Mesenchymal stem cell (in vitro differentiated cells and primary cell): ENCODE measurements around the gene TSPAN31.

Source experiments
- DNase-seq: peaks from one replicate; pipeline ENCODE4 v3.0.0-alpha.2; 2013
- H2AFZ ChIP-seq: one replicate; pipeline ENCODE4 v1.6.1; 2013; ENCODE audit warnings: low read depth, mild to moderate bottlenecking, control low read depth, inconsistent platforms, low read length, moderate library complexity
- H2AK5ac ChIP-seq: 2 replicates; pipeline ENCODE4 v1.6.1; 2013; ENCODE audit warnings: low read length, moderate library complexity, mild to moderate bottlenecking, inconsistent platforms; ENCODE audit not compliant: severe bottlenecking
- H2BK120ac ChIP-seq: one replicate; pipeline ENCODE4 v1.6.1; 2013; ENCODE audit warnings: low read depth, mild to moderate bottlenecking, inconsistent platforms, low read length, moderate library complexity
- H2BK12ac ChIP-seq, 2 experiments: one replicate each; pipeline ENCODE4 v1.6.1; 2013; ENCODE audit warnings: inconsistent platforms in 2 of 2, low read length in 2 of 2, mild to moderate bottlenecking in 2 of 2, moderate library complexity in 2 of 2, control low read depth in 1 of 2
- H2BK15ac ChIP-seq: one replicate; pipeline ENCODE4 v1.6.1; 2013; ENCODE audit warnings: mild to moderate bottlenecking, low read depth, inconsistent platforms; ENCODE audit not compliant: poor library complexity, severe bottlenecking
- H2BK5ac ChIP-seq: 2 replicates; pipeline ENCODE4 v1.6.1; 2013; ENCODE audit warnings: low read depth, mild to moderate bottlenecking, low read length, control low read depth, inconsistent platforms; ENCODE audit not compliant: poor library complexity, severe bottlenecking
- H3K14ac ChIP-seq, 2 experiments: one replicate each; pipeline ENCODE4 v1.6.1; 2013; ENCODE audit warnings: inconsistent platforms in 2 of 2, low read length in 2 of 2, control low read depth in 1 of 2, mild to moderate bottlenecking in 1 of 2, moderate library complexity in 1 of 2
- H3K18ac ChIP-seq, 2 experiments: one replicate each; pipeline ENCODE4 v1.6.1; 2013; ENCODE audit warnings: inconsistent platforms in 2 of 2, low read length in 2 of 2, control low read depth in 1 of 2, low read depth in 1 of 2, mild to moderate bottlenecking in 1 of 2
- H3K23ac ChIP-seq, 2 experiments: one replicate each; pipeline ENCODE4 v1.6.1; 2013; ENCODE audit warnings: inconsistent platforms in 2 of 2, low read length in 2 of 2, mild to moderate bottlenecking in 2 of 2, moderate library complexity in 2 of 2, control low read depth in 1 of 2
- H3K27ac ChIP-seq: 2 replicates; pipeline ENCODE4 v1.5.1; 2013; ENCODE audit warnings: mild to moderate bottlenecking, moderate library complexity, low read length, control low read depth, inconsistent platforms; ENCODE audit not compliant: poor library complexity, severe bottlenecking
- H3K27me3 ChIP-seq, 2 experiments: 2 replicates each; pipeline versions ENCODE4 v1.6.1 to v1.7.0; 2013; ENCODE audit warnings: low read length in 2 of 2, mild to moderate bottlenecking in 2 of 2, moderate library complexity in 2 of 2, control low read depth in 1 of 2, inconsistent platforms in 1 of 2; ENCODE audit not compliant: control insufficient read depth in 1 of 2, insufficient read depth in 1 of 2
- H3K36me3 ChIP-seq, 2 experiments: 2 replicates each; pipeline versions ENCODE4 v1.6.1 to v1.7.0; 2013; ENCODE audit warnings: low read length in 2 of 2, control low read depth in 1 of 2, inconsistent platforms in 1 of 2, low read depth in 1 of 2, mild to moderate bottlenecking in 1 of 2; ENCODE audit not compliant: insufficient read depth in 2 of 2, control insufficient read depth in 1 of 2
- H3K4ac ChIP-seq, 2 experiments: one replicate each; pipeline ENCODE4 v1.6.1; 2013; ENCODE audit warnings: inconsistent platforms in 2 of 2, low read length in 2 of 2, mild to moderate bottlenecking in 2 of 2, moderate library complexity in 2 of 2, control low read depth in 1 of 2, low read depth in 1 of 2
- H3K4me1 ChIP-seq: 2 replicates; pipeline ENCODE4 v1.6.1; 2013; ENCODE audit warnings: low read depth, low read length, control low read depth; ENCODE audit not compliant: control insufficient read depth, insufficient read depth
- H3K4me2 ChIP-seq: 2 replicates; pipeline ENCODE4 v1.6.1; 2013; ENCODE audit warnings: low read length, mild to moderate bottlenecking, inconsistent platforms; ENCODE audit not compliant: poor library complexity, severe bottlenecking
- H3K4me3 ChIP-seq, 2 experiments: 2 replicates each; pipeline versions ENCODE4 v1.5.1 to v1.7.0; 2013; ENCODE audit warnings: low read length in 2 of 2, mild to moderate bottlenecking in 2 of 2, control low read depth in 1 of 2, low read depth in 1 of 2; ENCODE audit not compliant: insufficient read depth in 1 of 2
- H3K79me1 ChIP-seq: replicated peaks from 2 replicates; pipeline ENCODE4 v1.6.1; 2013; ENCODE audit warnings: mild to moderate bottlenecking, control low read depth, low read length, inconsistent platforms; ENCODE audit not compliant: poor library complexity, severe bottlenecking
- H3K9ac ChIP-seq: 2 replicates; pipeline ENCODE4 v1.7.0; 2013; ENCODE audit warnings: mild to moderate bottlenecking, low read length, moderate library complexity
- H3K9me3 ChIP-seq: 2 replicates; pipeline ENCODE4 v1.7.0; 2013; ENCODE audit warnings: mild to moderate bottlenecking, low read length; ENCODE audit not compliant: control insufficient read depth
- H4K8ac ChIP-seq: one replicate; pipeline ENCODE4 v1.6.1; 2013; ENCODE audit warnings: inconsistent platforms, mild to moderate bottlenecking, low read length, moderate library complexity
- H4K91ac ChIP-seq: one replicate; pipeline ENCODE4 v1.6.1; 2013; ENCODE audit warnings: mild to moderate bottlenecking, low read length, inconsistent platforms
- WGBS: methylation state at CpG from one replicate; pipeline ENCODE4 v1.1.7; 2013; ENCODE audit warnings: mixed read lengths; 5-methylcytosine and 5-hydroxymethylcytosine counted together

The TSPAN31 gene

DNA sequence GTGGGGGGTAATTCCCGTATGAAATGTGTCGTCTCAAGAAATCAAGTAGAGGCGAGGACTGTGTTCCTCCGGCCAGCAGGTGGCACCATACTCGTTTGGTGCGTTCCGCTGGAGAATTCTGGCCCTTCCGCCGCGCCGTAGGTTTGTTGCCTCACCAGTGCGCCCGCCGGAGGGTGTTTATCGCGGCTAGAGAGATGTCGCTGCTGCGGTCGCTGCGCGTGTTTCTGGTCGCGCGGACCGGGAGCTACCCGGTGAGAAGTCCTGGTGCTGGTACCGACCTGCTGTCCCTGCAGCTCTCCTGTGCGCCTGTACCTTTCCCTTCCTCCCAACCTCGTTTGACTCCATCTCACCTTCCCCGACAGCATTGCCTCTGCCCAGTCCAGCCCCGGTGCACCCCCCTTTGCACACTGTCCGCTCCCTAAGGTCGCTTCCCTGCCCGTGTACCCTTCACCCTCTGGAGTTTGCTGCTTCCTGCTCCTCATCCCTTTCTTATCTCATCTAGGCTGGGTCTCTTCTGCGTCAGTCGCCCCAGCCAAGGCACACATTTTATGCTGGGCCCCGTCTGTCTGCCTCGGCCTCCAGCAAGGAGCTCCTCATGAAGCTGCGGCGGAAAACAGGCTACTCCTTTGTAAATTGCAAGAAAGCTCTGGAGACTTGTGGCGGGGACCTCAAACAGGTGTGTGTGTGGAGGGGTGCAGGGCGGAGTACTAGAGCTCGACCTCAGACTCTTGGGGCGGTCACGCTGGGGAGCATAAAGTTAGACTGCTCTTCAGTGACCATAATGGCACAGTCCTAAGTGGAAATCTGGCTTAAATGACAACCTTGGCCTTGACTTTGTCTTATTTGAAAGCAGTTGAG, 38.0 kb downstream of the TSPAN31 start, which contains the start of gene TSFM:
Gene TSFM, plus strand, starts transcription at position 180 of the 858 bp plus-strand sequence. Its CDS starts 15 bp downstream, at position 195.
- 4% methylated on average over 45 of the region's 45 CpGs for WGBS
- peaks cover 12 to 51% of the 10 kb centered on the region in 2 experiments for H3K36me3 ChIP-seq
- H3K14ac ChIP-seq: no peak within 1 kb of the TSS
- H4K91ac ChIP-seq: peak within 1 kb of the TSS; percentile 66
- H4K8ac ChIP-seq: peak within 1 kb of the TSS; percentile 96
- no peak within 1 kb of the TSS for H3K23ac ChIP-seq
- H3K9me3 ChIP-seq: no peaks in the 10 kb centered on the region
- H2AK5ac ChIP-seq: no peak within 1 kb of the TSS
- peak within 1 kb of the TSS; percentile 97 for H3K4me2 ChIP-seq
- no peak within 1 kb of the TSS for H2BK12ac ChIP-seq
- H3K4ac ChIP-seq: peak within 1 kb of the TSS; percentile 32 to 79
- peaks cover 23% of the 10 kb centered on the region for H3K79me1 ChIP-seq
- H2BK15ac ChIP-seq: peak within 1 kb of the TSS; percentile 36
- H3K27ac ChIP-seq: no peak within 1 kb of the TSS
- no peaks in the 10 kb centered on the region for H3K27me3 ChIP-seq
- H2BK120ac ChIP-seq: no peak within 1 kb of the TSS
- DNase-seq: peak; percentile 96
- H3K9ac ChIP-seq: peak within 1 kb of the TSS; percentile 96
- peak within 1 kb of the TSS; percentile 59 for H2AFZ ChIP-seq
- no peak within 1 kb of the TSS for H2BK5ac ChIP-seq
- no peaks in the 10 kb centered on the region for H3K4me1 ChIP-seq
- peak within 1 kb of the TSS; percentile 81 to 99 for H3K4me3 ChIP-seq
- peak within 1 kb of the TSS in 1 of 2 experiments; percentile 44 for H3K18ac ChIP-seq

DNA sequence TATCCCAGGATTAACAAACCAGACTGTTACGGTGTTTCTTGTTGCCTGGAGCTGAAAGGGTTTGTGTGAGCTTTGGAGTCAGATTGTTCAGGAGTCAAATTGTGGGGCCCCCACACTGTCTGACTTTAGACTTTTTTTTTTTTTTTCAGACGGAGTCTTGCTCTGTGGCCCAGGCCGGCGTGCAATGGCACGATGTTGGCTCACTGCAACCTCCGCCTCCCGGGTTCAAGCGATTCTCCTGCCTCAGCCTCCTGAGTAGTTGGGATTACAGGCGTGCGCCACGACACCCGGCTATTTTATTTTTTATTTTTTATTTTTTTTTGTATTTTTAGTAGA, 38.6 kb downstream of the TSPAN31 start:
- no peak for DNase-seq

GRCh38 chr12:57783861-57784260, 39.0 kb downstream of the TSPAN31 start:
- Histone ChIP-seq H3K23ac (no peak overlapping the region), H3K9ac (peak overlapping the region; percentile 33), H3K27me3 (no peaks in the 10 kb centered on the region), H3K4me2 (no peak overlapping the region), H2AK5ac (peak overlapping the region; percentile 20), H3K4me3 (peak overlapping the region in 1 of 2 experiments; percentile 31), H2BK15ac (no peak overlapping the region), H3K18ac (no peak overlapping the region), H3K79me1 (peaks cover 26% of the 10 kb centered on the region), H3K36me3 (peaks cover 20 to 61% of the 10 kb centered on the region in 2 experiments), H4K91ac (no peak overlapping the region), H2BK5ac (no peak overlapping the region), H4K8ac (no peak overlapping the region), H3K14ac (no peak overlapping the region), H3K9me3 (no peaks in the 10 kb centered on the region), H3K4ac (no peak overlapping the region), H2AFZ (no peak overlapping the region), H2BK12ac (no peak overlapping the region), H3K27ac (no peak overlapping the region), H2BK120ac (no peak overlapping the region), H3K4me1 (no peaks in the 10 kb centered on the region)
- WGBS: 97% methylated on average over 8 of the region's 11 CpGs
- no peak for DNase-seq

More for the DNA sequence above, 38.6 kb downstream of the TSPAN31 start:
- Histone ChIP-seq H4K91ac (no peak overlapping the region), H2BK5ac (no peak overlapping the region), H3K4me2 (peak overlapping the region; percentile 97), H3K36me3 (peaks cover 16 to 57% of the 10 kb centered on the region in 2 experiments), H3K9me3 (no peaks in the 10 kb centered on the region), H3K27ac (no peak overlapping the region), H3K9ac (peak overlapping the region; percentile 96), H2AFZ (no peak overlapping the region), H3K4me3 (peak overlapping the region in 1 of 2 experiments; percentile 99), H3K27me3 (no peaks in the 10 kb centered on the region), H2BK120ac (no peak overlapping the region), H3K4me1 (no peaks in the 10 kb centered on the region), H2BK15ac (no peak overlapping the region), H3K4ac (no peak overlapping the region), H3K79me1 (peaks cover 23% of the 10 kb centered on the region), H3K23ac (no peak overlapping the region), H2BK12ac (no peak overlapping the region), H2AK5ac (no peak overlapping the region), H3K14ac (no peak overlapping the region), H4K8ac (no peak overlapping the region), H3K18ac (no peak overlapping the region)
- 92% methylated on average over 10 of the region's 12 CpGs for WGBS

GRCh38 chr12:57793920-57794319, 49.1 kb downstream of the TSPAN31 start:
- H3K23ac ChIP-seq: no peak overlapping the region
- H3K79me1 ChIP-seq: peaks cover 5% of the 10 kb centered on the region
- no peak overlapping the region for H3K18ac ChIP-seq
- no peaks in the 10 kb centered on the region for H3K4me1 ChIP-seq
- H2AFZ ChIP-seq: no peak overlapping the region
- no peak overlapping the region for H2BK120ac ChIP-seq
- no peak overlapping the region for H4K8ac ChIP-seq
- no peak overlapping the region for H2BK5ac ChIP-seq
- H3K14ac ChIP-seq: no peak overlapping the region
- peak; percentile 93 for DNase-seq
- no peak overlapping the region for H2BK12ac ChIP-seq
- no peak overlapping the region for H3K27ac ChIP-seq
- H4K91ac ChIP-seq: no peak overlapping the region
- H3K4ac ChIP-seq: no peak overlapping the region
- H3K27me3 ChIP-seq: no peaks in the 10 kb centered on the region
- peaks cover 22 to 72% of the 10 kb centered on the region in 2 experiments for H3K36me3 ChIP-seq
- WGBS: 44% methylated on average over 1 of the region's 1 CpG
- H3K9ac ChIP-seq: peak overlapping the region; percentile 85
- H2AK5ac ChIP-seq: no peak overlapping the region
- no peaks in the 10 kb centered on the region for H3K9me3 ChIP-seq
- H3K4me2 ChIP-seq: no peak overlapping the region
- no peak overlapping the region for H2BK15ac ChIP-seq
- H3K4me3 ChIP-seq: peak overlapping the region in 1 of 2 experiments; percentile 30
